Left cardiac atrium (tissue), 2 donors: ENCODE results near the gene NCK1. TPM values are rescaled to one million over a fixed set of nuclear protein-coding genes. Genes with fewer than 3 reads are reported as not detected.

ENCODE experiments used
- total RNA-seq, 2 donors: library from RNA; stranded (reverse); fragmentation: NEBNext Ultra II Directional; extraction: Animal tissue kit (Norgen Biotek cat#: 25700); gene quantifications; one replicate each; pipeline ENCODE4 v1.2.1, GENCODE V29; 2021
- donor health status: DM: no; HTN: yes; CAD: no; lungs with severe emphysema.
- donor health status: DM: yes; HTN: yes; CAD: no.

NCK1 gene
- total RNA-seq, 2 donors from 2014 or later: 29.5 to 29.9 TPM

Other genes starting within 250 kb of the NCK1 start
- 10 to 100 TPM; 25.3 to 27.9 TPM for gene STAG1, start 109.8 kb upstream of the NCK1 start, total RNA-seq
- 1 to 10 TPM; 4.6 to 8.2 TPM for gene SLC35G2, start 43.1 kb upstream of the NCK1 start, total RNA-seq
- gene IL20RB, start 95.8 kb downstream of the NCK1 start, total RNA-seq: under 1 TPM; 0.88 to 0.89 TPM